Measurements from ENCODE around the gene DPEP2.

Gene DPEP2

DNA sequence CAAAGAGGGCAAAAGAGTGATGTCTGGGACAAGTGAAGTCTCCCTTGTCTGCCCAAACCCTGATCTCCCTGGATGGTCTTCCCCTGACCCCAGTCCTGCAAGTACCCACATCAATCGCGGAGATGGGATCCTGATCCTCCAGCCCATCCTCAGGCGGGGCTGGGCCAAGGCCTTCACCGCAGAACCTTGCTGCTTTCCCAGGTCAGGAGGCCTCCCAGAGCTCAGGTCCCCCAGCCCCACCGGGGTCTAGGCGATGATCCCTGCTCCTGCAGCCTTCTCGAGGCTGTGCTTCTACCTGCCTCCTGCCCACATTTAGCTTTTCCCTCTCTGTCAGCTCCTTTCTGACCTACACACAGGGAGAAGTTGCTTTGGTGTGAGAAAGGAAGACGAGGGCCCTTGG is 37.1 kb downstream of the DPEP2 start:
- DNase-seq (ENCODE audit: low read depth in 2 of 2): no peak
- TF ChIP-seq, protein P1, sequence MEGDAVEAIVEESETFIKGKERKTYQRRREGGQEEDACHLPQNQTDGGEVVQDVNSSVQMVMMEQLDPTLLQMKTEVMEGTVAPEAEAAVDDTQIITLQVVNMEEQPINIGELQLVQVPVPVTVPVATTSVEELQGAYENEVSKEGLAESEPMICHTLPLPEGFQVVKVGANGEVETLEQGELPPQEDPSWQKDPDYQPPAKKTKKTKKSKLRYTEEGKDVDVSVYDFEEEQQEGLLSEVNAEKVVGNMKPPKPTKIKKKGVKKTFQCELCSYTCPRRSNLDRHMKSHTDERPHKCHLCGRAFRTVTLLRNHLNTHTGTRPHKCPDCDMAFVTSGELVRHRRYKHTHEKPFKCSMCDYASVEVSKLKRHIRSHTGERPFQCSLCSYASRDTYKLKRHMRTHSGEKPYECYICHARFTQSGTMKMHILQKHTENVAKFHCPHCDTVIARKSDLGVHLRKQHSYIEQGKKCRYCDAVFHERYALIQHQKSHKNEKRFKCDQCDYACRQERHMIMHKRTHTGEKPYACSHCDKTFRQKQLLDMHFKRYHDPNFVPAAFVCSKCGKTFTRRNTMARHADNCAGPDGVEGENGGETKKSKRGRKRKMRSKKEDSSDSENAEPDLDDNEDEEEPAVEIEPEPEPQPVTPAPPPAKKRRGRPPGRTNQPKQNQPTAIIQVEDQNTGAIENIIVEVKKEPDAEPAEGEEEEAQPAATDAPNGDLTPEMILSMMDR (IDR thresholded peaks at IDR 0.05; ENCODE audit: low read depth, low read length): no peak
- H3K4me3 ChIP-seq (replicated peaks in 1 of 2; ENCODE audit: low read depth in 2 of 2, low read length in 2 of 2): no peak overlapping the region

DNA sequence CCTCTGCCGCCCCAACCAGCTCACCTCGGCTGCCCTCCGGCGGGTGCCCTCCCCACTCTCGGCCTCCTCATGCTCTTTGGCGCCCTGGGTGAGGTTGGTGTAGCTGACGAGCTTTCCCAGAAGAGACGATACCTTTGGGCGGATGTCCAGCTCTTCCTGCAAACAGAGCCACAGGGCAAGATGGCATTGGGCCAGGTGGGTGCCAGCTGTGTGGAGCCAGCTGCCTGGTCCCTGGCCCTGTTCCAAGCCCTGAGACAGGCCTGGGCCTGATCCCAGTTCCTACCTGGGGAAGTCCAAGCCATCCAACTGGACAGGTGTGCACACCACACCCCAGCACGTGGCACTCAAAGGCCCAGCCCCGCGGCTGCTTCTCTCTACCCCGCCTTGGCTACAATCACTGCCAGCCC is 37.7 kb downstream of the DPEP2 start:
- no peak overlapping the region for H3K4me3 ChIP-seq (replicated peaks in 1 of 2; ENCODE audit: low read depth in 2 of 2, low read length in 2 of 2)
- TF ChIP-seq, protein P1 (IDR thresholded peaks at IDR 0.05; ENCODE audit: low read depth, low read length): no peak
- no peak for DNase-seq (ENCODE audit: low read depth in 2 of 2)

DNA sequence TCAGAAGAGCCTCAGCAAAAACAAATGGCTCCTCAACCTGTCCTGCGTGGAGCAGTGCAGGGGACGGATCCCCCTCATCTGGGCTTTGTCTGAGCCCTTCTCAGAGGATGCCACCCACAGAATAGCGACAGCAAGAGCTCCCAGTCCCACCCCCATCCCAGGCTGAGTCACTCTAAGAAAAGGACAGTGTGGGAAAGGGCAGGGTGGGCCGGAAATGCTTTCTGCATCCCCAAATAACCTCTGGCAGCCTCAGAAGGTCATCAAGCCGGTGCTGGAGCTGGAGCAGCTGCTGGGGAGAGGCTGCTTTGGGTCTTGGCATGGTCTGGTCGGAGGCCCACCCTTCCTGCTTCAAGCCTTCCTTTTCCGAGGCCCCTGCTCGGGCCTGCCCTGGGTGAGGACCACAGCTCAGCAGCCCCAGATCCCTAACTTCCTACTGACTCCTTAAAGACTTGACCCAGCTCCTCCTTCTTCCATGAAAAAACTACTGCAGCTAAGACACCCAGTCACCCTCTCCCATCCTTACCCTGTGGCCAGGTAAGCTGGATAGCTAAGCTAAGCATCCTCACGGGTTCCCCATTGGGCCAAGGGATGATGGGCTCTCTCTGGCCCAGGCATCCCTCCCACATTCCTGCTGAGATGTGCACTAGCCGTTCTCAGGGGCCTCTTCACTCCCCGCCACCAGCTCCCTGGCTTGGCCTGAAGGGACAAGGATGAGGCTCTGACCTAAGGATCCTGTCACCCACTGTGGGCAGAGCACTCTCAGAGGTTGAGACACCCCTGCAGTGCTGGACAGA is 39.6 kb downstream of the DPEP2 start:
- H3K4me3 ChIP-seq (replicated peaks in 1 of 2; ENCODE audit: low read depth in 2 of 2, low read length in 2 of 2): no peak overlapping the region
- DNase-seq (ENCODE audit: low read depth in 2 of 2): peak; percentile 74 to 76
- TF ChIP-seq, protein P1 (IDR thresholded peaks at IDR 0.05; ENCODE audit: low read depth, low read length): no peak

DNA sequence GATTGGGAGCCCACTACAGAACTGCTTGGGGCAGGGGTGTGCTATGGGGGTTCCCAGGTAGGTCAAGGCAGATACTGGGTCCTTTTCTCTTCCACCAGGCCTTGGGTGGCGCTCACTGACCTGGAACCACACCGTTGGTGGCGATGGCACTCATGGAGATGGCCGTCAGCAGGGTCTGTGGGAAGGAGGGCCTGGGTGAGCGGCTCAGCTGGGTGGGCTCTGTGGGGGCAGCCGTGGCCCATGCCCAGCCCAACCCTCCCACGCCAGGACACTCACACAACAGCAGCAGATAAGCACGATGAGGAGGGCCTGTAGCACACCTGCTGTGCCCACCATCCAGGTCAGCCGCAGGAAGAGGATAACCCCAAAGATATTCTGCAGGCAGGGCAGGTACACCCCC is 41.7 kb downstream of the DPEP2 start:
- TF ChIP-seq, protein P1 (IDR thresholded peaks at IDR 0.05; ENCODE audit: low read depth, low read length): no peak
- no peak for DNase-seq (ENCODE audit: low read depth in 2 of 2)
- H3K4me3 ChIP-seq (replicated peaks in 1 of 2; ENCODE audit: low read depth in 2 of 2, low read length in 2 of 2): no peak overlapping the region

DNA sequence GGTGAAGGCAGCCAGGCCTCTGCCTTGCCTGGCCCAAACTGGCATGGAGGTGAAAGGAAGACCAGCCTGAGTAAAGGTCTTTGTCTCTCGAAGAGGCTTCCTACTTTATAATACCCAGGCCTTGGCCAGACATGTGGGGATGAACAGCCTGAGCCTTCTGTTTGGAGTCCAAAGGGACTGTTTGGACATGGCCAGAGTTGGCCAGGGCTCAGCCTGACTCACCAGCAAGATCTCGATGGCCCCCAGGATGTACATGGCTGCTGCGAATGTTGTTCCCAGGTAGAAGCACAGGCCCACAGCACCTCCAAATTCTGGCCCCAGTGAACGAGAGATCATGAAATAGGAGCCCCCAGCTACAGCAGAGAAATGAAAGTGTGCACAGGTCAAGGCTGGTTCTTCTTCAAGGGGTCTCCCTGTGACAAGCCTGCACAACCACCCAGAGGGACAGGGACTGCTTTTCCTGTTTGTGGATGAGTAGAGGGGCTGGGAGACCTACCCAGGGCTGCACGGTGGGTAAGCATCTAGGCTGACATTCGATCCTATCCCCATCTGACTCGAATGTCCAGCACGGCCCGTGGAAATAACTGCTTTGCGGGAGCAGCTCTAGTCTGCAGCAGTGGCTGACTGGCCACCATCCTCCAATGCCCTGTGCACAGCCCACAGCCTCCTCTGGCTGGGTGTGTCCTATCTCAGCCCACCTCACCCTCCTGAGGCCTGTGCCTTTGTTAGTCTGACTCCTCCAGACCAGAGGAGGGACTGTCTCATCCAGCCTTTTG is 44.7 kb downstream of the DPEP2 start:
- TF ChIP-seq, protein P1 (IDR thresholded peaks at IDR 0.05; ENCODE audit: low read depth, low read length): no peak
- DNase-seq (ENCODE audit: low read depth in 2 of 2): no peak
- H3K4me3 ChIP-seq (replicated peaks in 1 of 2; ENCODE audit: low read depth in 2 of 2, low read length in 2 of 2): no peak overlapping the region

DNA sequence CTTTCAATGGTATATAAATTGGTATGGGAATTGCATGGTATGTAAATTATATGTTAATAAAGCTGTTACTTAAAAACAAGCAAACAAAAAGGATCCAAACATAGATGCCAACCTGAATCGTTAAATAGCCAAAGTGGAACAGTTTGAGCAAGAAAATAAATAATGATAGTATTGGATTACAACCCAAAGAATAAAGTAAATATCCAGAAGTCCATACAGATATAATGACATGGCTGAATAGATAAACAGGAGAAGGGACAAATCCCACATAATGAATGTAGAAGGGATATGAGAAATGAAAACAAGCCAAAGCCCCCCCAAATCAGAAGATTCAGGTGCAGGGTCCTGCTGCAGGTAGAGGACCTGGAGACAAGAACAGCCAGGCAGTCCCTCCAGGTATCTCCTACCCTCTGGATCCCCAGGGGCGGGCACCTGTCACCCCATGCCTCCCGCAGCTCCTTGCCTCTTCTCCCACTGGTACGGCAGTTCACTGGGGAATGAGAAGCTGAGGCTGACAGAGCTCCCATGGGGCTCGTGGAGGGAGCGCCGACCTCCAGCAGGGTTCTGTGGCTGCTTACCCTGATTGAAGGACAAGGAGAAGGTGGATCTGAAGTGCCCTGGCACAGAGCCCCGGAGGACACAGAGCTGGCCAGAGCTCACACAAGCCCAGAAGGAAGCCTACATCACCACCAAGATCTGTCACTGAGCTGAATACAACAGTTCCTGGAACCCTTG is 45.5 kb downstream of the DPEP2 start:
- no peak overlapping the region for H3K4me3 ChIP-seq (replicated peaks in 1 of 2; ENCODE audit: low read depth in 2 of 2, low read length in 2 of 2)
- no peak for DNase-seq (ENCODE audit: low read depth in 2 of 2)
- TF ChIP-seq, protein P1 (IDR thresholded peaks at IDR 0.05; ENCODE audit: low read depth, low read length): no peak

All from cardiac fibroblast (primary cell).